OCI-M2 (cell line): ENCODE data around the gene LYPD6.

Experiments used
- DNase-seq: peaks from one replicate; lab custom pipeline; 2025; ENCODE audit not compliant: unreplicated experiment; lab: John Stamatoyannopoulos, UW

Gene LYPD6

DNA sequence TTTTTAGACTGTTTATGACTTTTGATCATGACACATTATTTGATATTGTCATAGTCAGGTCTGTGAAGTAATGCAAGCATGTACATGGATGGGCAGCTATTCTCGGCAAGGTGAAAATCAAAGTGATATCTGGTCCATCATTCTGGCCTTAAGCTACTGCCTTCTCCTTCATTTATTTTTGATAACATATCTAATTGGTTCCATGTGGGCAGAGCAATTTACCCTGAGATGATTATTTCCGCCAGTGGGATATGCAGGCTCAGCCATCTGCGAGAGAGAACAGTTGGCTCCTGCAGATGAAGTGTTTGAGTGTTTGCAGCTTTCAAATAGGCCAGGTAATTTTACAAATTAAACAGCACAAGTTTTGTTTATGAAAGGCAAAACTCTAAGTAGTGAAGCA, 116.4 kb downstream of the LYPD6 start:
- no peak for DNase-seq

DNA sequence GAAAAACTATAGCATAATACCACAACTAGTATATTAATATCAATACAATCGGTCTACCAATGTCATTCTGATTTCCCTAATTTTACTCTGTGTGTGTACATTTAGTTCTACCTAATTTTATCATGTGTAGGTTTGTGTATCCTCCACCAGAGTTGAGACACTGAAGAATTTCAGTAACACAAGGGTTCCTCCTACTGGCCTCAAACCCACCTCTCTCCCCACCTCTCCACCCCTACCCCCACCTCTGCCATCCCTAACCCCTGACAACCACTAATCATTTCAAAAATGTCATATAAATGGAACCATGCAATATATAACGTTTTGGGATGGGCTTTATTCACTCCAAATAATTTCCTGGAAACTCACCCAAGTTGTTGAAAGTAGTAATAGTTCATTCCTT, 117.9 kb downstream of the LYPD6 start:
- DNase-seq = no peak

DNA sequence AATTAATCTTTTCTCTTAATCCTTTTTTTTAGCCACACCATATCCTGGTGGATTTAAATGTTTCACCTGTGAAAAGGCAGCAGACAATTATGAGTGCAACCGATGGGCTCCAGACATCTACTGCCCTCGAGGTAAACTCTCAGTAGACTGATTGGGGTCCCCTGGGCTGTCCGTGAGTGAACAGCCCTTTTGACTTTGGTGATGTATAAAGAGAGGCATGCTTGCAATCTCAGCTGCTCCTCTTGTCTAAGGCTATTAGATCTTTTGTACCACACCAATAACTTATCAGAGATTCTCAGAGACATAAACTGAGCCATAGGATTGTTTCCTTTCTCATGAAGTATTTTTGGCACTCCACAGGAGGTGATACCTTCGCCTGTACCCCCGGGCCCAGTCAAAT, 118.6 kb downstream of the LYPD6 start:
- no peak for DNase-seq

DNA sequence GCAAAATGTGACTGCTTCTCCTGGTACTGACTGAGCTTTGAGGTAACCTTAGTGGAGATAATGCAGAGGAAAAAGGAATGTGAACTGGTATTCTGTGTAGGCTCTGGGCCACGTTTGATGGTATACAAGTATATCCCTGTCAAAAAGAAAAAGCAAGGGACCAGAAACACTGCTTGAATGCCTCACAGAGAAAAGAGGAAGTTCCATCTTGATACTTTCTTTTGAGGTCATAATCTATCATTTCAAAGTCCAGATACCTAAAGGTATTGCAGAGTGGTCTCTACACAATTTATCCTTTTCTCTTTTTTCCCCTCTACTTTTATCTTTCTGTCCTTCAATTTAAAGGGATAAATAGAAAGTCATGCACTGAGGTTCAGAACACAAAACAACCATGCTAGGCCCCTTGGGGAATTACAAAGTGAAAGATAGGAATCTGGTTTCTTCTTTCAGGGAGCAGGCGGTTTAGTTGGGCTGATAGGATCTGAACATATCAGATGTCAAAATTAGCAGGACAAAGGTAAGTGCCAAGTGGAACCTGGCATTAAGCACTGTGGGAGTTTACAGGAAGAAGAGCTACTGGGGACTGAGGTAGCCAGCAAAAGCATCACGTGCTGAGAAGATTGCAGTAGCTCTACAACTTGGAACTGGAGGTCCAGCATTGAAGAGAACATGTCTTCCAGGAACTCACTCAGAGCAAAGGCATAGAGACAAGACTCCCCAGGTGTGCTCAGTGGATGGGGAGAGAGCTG, 121.2 kb downstream of the LYPD6 start:
- DNase-seq = no peak

DNA sequence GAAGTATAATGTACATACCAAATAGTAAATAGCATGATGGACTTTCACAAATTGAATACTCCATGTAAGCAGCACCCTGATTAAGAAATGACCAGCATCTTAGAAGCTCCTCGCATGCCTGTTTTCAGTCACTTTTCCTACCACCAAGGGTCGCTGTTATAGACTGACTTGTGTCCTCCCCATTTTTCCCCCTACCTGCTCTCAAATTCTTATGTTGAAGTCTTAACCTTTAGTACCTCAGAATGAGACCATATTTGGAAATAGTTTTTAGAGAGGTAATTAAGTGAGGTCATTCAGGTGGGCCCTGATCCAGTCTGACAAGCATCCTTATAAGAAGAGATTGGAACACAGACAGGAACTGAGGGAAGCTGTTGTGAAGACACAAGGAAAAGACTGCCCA, 125.9 kb downstream of the LYPD6 start:
- DNase-seq = no peak

DNA sequence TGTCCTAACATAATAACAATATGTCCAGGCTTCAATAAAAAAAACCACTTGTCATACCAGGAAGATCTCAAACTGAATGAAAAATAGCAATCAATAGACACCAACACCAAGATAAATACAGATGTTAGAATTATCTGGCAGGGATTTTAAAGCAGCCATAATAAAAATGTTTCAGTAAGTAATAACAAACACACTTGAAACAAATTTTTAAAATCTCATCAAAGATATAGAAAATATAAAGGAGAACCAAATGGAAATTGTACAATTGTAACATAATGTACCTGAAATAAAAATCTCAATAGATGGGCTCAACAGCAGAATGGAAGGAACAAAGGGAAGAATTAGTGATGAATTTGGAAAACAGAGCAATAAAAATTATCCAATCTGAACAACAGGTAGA, 128.1 kb downstream of the LYPD6 start:
- no peak for DNase-seq

DNA sequence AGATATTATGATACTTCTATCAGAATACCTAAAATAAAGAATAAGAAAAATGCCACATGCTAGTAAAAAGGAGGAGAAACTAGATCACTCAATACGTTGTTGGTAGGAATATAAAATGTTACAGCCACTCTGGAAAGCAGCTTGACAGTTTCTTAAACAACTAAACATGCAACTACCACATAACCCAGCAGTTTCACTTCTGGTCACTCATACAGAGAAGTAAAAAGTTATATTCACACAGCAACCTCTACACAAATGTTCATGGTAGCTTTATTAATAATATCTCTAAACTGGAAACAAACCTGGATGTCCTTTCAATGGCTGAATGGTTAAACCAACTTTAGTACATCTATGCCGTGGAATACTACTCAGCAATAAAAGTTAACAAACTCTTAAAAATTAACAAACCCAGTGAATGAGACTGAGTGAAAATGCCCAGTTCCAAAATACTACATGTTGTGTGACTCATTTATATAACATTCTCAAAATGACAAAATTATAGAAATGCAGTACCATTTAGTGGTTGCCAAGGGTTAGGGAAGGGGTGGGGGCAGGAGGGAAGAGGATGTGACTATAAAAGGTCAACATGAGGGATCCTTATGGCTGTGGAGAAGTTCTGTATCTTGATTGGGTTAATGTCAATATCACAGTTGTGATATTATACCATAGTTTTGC, 133.1 kb downstream of the LYPD6 start:
- no peak for DNase-seq

DNA sequence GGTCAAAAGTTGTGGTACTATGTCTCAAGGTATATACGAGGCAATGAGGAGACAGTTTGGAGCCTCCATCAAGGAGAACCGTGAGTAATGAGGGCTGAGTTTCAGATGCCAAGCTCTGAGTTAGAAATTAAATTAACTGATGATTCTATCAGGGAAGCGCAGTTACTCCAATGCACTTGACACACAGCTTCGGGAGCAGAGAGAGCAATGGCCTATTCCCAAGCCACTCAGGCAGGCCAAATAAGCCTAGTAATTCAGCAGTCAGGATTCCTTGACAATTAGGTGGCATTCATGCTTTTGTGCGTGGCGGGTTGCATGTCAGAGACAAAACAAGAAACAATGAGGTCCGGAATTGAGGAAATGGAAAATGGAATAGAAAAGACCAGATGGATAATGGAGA, 134.0 kb downstream of the LYPD6 start:
- DNase-seq = no peak

DNA sequence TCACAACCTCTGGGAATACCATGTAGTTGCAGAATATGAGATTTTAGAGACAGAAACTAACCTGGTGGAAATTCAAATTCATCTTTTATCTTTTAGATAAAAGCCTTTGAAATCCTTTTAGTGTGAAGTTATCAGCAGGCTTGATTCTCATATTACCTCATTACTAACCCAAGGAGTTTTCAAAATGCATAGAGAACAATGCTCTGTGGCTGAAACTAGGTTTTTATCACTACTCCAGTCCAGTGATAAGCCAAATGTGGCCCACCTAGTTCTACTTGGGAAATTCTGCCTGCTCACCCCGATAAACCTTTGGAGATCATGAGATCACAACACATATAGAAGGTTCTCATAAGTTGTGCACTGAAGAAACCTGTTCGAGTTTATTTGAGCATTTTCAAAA, 135.5 kb downstream of the LYPD6 start:
- no peak for DNase-seq

DNA sequence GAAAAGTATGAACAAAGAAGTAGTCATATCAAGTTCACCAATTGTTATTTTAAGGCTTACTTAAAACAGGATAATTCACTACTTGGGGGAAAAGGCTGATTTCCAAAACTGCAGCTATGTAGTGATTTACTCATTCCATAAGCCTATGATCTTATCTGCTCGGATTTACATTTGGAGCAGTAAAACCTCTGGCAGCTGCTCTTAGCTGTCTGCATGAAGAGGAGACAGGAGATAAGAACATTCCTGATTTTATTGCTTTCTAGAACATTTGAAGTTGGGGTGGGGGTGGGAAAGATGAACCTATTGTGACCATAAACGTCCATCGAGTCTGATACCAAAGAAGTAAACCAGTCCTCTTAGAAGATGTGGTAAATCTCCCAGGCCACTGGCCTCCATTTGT, 136.2 kb downstream of the LYPD6 start:
- DNase-seq = no peak

DNA sequence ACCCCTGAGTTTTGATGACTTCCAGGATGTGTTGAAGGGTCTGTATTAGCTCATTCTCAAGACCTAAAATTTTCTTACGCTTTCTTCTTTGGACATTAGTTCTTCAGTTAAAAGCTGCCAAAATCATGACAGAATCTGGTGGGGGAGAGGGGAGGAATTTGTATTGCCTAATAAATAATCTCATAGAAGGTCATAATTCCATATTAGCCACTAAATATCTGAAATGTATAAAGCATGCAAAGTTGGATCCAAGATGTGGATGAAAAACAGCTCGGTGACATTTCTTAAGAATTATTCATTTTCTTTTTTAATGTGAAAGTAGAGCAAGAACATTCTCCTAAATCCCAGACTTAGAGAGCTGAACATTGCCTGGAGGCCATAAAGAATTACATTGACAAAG, 137.0 kb downstream of the LYPD6 start:
- DNase-seq = no peak

DNA sequence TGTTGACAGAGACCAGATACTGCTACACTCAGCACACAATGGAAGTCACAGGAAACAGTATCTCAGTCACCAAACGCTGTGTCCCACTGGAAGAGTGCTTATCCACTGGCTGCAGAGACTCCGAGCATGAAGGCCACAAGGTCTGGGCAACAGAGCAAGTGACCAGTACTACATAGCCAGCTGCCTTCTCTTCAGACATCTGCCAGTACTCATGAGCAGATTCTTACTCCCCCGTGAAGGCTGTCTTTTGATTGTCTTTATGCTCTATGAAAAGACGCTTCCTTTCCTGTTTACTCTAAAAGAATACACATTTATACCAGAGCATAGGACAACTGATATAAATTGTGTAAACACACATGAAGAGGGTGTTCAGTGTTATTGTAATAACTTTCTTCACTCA, 138.2 kb downstream of the LYPD6 start:
- DNase-seq = no peak

DNA sequence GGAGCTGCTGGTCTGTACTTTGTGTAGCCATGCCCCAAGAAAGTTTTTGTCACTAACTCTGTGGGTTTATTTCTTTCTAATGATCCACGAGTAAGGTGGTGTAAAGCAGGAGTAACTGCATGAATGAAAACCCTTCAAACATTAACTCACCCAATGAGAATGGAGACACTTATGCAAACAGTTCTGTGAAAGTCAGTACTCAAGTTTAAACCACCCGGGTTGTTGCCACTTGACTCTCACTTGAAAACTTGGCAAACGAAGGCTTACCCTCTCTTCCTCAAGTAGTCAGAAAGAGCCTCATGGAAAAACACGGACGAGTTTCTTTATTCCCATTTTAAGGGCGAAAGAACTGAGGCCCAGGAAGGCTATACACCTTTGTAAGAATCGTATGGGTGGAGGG, 139.7 kb downstream of the LYPD6 start:
- no peak for DNase-seq

DNA sequence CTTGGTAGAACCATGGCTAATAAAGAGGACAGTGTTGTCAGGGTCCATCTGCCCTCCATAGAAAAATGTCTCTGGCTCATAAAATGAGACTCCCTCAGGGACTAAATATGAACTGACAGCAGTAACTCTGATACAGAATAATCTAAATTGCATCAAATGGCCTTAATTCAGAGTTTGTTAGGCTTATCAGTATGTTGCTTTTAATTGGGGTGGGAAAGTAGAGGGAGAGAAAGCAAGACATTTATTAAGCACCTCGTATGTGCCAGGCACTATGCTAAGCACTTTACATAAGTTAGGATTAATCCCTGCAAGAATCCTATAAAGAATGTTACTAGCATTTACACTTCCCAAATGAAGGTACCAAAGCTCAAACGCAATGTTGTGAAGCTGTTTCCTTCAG, 142.0 kb downstream of the LYPD6 start:
- DNase-seq = no peak

DNA sequence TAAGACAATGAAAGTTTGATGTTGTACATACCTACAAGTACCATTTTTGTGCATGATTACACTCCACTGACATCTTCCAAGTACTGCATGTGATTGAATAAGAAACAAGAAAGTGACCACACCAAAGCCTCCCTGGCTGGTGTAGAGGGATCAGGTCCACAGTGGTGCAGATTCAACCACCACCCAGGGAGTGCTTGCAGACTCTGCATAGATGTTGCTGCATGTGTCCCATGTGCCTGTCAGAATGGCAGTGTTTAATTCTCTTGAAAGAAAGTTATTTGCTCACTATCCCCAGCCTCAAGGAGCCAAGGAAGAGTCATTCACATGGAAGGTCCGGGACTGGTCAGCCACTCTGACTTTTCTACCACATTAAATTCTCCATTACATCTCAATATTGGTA, 142.7 kb downstream of the LYPD6 start:
- no peak for DNase-seq

DNA sequence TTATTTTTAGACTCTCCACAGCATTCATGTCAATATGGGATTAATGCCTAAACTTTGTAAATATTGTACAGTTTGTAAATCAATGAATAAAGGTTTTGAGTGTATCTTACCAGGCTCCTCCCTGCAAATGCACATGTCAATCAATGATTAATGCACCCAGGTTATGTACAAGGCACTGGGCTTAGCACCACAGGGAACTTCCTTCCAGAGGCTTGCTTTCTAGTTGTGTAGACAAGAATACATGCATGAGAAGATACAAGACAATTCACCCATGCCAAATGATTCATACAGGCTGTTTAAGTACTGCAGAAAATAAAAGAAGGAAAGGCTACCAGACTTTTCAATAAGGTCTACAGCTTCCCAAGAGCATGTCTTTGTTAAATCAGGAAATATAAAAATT, 143.1 kb downstream of the LYPD6 start:
- DNase-seq = no peak

DNA sequence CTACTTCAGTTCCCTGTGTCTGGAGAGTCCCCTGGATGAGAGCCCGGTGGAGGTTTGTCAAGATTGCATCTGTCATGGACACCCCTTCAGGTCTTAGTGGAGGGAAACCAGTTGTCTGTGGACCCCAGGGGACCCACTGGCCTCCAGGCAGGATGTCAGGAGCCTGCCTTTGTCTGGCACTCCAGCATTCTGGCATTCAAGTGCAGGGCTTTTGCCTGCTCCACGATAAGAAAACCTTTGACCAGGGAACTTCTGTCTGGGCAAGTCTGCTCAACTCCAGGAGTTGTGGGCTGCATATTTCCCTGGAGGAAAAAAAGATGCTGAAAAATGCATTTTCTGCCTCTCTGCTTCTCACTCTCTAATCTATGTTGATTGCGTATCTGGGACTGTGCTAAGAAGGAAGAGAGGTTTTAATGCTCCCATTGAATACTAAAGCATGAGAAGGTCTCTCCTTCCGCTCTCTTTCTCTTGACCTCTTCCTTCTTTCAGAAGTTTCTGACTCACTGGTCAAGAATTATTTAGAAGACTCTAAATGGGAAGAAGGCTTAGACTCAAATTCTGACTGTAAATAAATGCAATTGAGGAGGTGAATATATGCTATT, 152.7 kb downstream of the LYPD6 start:
- DNase-seq = no peak

DNA sequence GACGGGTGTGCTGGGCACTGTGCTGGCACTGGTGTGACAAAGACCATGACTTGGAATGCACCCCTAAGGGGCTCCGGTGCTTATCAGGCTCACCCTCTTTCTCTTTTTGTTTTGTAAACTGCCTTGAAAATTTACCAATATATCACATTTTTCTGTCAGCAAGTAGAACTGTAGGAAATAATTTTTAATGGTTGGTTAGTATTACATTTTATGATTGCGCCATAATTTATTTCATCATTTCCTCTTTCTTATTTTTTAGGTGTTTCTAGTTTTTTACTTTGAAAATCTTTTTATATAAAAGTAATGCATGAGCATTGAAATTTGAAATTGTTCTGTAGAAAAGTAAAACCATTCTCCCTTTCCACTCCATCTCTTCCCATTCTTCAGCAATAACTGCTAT, 156.3 kb downstream of the LYPD6 start:
- no peak for DNase-seq

DNA sequence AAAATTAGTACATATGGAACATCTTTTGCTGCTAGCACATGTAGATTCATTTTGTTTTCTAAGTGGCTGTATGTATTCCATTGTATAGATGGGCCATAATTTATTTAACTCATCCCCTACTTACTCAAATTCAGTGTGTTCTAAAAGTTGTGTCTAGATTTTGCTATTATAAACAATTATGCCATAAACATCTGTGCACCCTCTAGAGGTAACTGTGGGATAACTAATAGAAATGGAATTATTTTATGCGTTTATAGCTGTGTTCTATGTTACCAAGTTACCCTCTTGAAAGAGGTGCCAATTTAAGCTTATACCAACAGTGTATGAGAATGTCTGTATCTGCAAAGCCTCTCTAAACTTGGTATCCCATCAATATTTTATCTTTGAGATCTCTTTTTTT, 156.8 kb downstream of the LYPD6 start:
- DNase-seq = no peak

DNA sequence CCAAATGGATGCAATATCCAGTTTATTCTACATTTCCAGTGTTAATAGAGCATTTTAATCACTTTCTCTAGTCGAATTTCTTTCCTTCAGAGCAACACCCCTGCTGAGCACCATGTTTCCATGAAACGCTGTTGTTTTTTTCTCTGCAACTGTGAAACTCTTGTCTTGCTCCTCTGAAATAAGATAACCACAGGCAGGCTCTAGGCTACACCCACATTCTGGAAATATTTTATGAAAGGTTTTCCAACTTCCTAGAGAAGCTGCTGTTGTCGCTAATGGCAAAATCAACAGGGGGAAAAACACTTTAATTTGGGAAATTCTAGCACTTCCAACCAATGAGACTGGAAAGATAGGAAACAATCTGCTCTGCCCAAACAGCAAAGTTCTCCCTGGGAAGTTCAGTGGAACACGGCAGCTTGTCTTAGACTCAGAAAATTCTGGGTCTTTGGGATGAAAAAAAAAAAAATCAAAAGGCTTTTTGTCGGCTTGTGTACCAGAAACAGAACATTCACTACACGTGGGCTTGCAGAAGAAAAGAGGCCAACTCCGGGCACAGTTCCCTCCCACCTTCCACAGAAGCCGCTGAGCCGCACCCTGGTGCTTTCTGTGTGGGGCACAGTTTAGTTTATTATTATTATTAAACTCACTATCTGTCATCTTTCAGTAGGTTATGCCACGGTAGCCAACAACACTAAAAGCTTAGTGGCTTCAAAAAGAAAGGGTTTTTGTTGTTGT, 158.5 kb downstream of the LYPD6 start:
- DNase-seq = no peak

DNA sequence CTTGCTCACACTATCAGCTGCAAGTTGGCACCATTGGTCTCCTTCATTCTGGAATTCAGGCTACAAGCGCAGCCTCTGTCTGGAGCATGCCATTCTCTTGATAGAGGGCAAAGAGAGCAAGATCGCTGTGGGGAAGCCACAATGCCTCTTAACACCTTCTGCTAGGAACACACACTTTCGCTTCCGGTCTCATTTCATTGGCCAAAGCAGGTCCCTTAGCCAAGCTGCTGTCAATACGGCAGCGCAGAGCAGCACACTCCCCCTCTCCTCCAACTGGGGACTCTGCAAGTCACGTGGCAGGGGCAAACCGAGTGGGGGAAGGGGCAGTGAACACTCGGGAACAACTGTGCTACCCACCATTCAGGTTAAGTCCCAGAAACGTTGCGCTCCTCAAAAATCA, 159.1 kb downstream of the LYPD6 start:
- DNase-seq = no peak

DNA sequence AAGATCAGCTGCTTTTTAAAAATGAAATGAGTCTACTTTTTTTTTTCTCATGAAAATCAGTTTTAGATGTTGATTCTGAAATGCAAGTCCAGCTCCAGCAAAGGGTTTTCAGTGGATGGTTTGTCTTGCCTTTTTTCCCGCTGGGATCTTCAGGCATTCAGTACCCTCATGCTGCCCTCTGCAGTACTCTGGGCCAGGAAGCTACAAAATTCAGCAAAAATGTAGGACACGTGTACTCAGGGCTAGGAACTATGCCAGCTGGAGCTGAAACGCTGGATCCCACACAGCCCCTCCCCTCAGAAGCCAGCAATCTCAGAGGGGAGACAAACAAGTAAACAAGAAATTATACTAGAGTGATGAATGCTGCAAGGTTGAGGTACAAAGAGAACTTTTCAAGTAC, 159.9 kb downstream of the LYPD6 start:
- DNase-seq = no peak
